IMR-90 (cell line): ENCODE data around the gene PLEKHB2. TPM values are rescaled to one million over a fixed set of nuclear protein-coding genes. Genes with fewer than 3 reads are reported as not detected.
"Not testable (repeated sequence)": the region's sequence is repeated elsewhere in the genome, so short reads cannot be mapped to it uniquely, and the experiment has no call there.

ENCODE experiments used
- ATAC-seq: fragments of 200-7000 bp; cut with Tn5 transposase; 2 replicates; pipeline ENCODE4 v1.9.1; 2020; ENCODE audit warnings: low read depth, mild to moderate bottlenecking, moderate library complexity
- BruUV-seq: library from RNA; stranded (reverse); fragments of 400-500 nt; replicated peaks from 2 replicates; lab custom pipeline; 2021; lab: Mats Ljungman, UMichigan
- CTCF ChIA-PET: fragments of 300-600 bp; formaldehyde crosslinking; extraction: SDS; loops from one replicate; lab custom pipeline; 2021; ENCODE audit warnings: antibody characterized with exemption; lab: Yijun Ruan, JAX
- POLR2A ChIA-PET: fragments of 300-600 bp; sonication (Branson Sonifier 250); formaldehyde crosslinking; loops from one replicate; lab custom pipeline; 2022; ENCODE audit warnings: antibody characterized with exemption; ENCODE audit not compliant: unreplicated experiment; lab: Charles Lee
- DNase-seq: peaks from one replicate; pipeline ENCODE4 v3.0.0; 2013
- H2AFZ ChIP-seq: replicated peaks from 2 replicates; pipeline ENCODE3; 2013; ENCODE audit warnings: low read length, mild to moderate bottlenecking; ENCODE audit not compliant: poor library complexity
- H2AK5ac ChIP-seq: 2 replicates; pipeline ENCODE4 v1.6.1; 2013; ENCODE audit warnings: low read depth, low read length, inconsistent platforms
- H2AK9ac ChIP-seq: replicated peaks from 2 replicates; pipeline ENCODE3; 2013; ENCODE audit warnings: mild to moderate bottlenecking, low read depth, low read length, moderate library complexity; ENCODE audit not compliant: poor library complexity
- H2BK120ac ChIP-seq: 2 replicates; pipeline ENCODE4 v1.6.1; 2013; ENCODE audit warnings: low read depth, low read length, inconsistent platforms
- H2BK15ac ChIP-seq: 3 replicates; pipeline ENCODE4 v1.6.1; 2013; ENCODE audit warnings: low read depth, low read length, inconsistent platforms
- H2BK20ac ChIP-seq: 2 replicates; pipeline ENCODE4 v1.6.1; 2013; ENCODE audit warnings: low read depth, mild to moderate bottlenecking, inconsistent platforms, low read length, moderate library complexity
- H2BK5ac ChIP-seq: 2 replicates; pipeline ENCODE4 v1.6.1; 2013; ENCODE audit warnings: mild to moderate bottlenecking, low read depth, low read length, inconsistent platforms; ENCODE audit not compliant: poor library complexity, severe bottlenecking
- H3K14ac ChIP-seq: replicated peaks from 2 replicates; pipeline ENCODE4 v1.6.1; 2013; ENCODE audit warnings: low read depth, low read length, inconsistent platforms
- H3K18ac ChIP-seq: 2 replicates; pipeline ENCODE4 v1.6.1; 2013; ENCODE audit warnings: low read depth, low read length, control low read depth
- H3K23ac ChIP-seq: 2 replicates; pipeline ENCODE4 v1.6.1; 2013; ENCODE audit warnings: low read depth, low read length, inconsistent platforms
- H3K27ac ChIP-seq: 2 replicates; pipeline ENCODE4 v1.5.1; 2013; ENCODE audit warnings: mild to moderate bottlenecking, control low read depth, low read length; ENCODE audit not compliant: insufficient read depth
- H3K27me3 ChIP-seq: 2 replicates; pipeline ENCODE4 v1.6.1; 2013; ENCODE audit warnings: low read length; ENCODE audit not compliant: control insufficient read depth, insufficient read depth
- H3K36me3 ChIP-seq: 2 replicates; pipeline ENCODE4 v1.6.1; 2013; ENCODE audit warnings: low read length, mixed read lengths; ENCODE audit not compliant: control insufficient read depth, insufficient read depth
- H3K4ac ChIP-seq: 2 replicates; pipeline ENCODE4 v1.6.1; 2013; ENCODE audit warnings: low read depth, low read length, inconsistent platforms
- H3K4me1 ChIP-seq: 2 replicates; pipeline ENCODE4 v1.6.1; 2013; ENCODE audit warnings: low read length, mixed read lengths; ENCODE audit not compliant: control insufficient read depth, insufficient read depth
- H3K4me2 ChIP-seq: 2 replicates; pipeline ENCODE4 v1.6.1; 2013; ENCODE audit warnings: low read depth, mild to moderate bottlenecking, control low read depth, low read length, moderate library complexity
- H3K4me3 ChIP-seq: 2 replicates; pipeline ENCODE4 v1.5.1; 2013; ENCODE audit warnings: low read depth, mild to moderate bottlenecking, control low read depth, low read length, moderate library complexity; ENCODE audit not compliant: insufficient read depth
- H3K56ac ChIP-seq: 2 replicates; pipeline ENCODE4 v1.6.1; 2013; ENCODE audit warnings: low read length, inconsistent platforms; ENCODE audit not compliant: insufficient read depth; ENCODE audit errors: extremely low read depth
- H3K79me1 ChIP-seq, 2 experiments: 2 replicates each; pipeline ENCODE4 v1.6.1; 2013; ENCODE audit warnings: low read length in 2 of 2, inconsistent platforms in 1 of 2, low read depth in 1 of 2
- H3K9ac ChIP-seq: 2 replicates; pipeline ENCODE4 v1.6.1; 2013; ENCODE audit warnings: low read depth, low read length, control low read depth
- H3K9me1 ChIP-seq: 2 replicates; pipeline ENCODE4 v1.6.1; 2013; ENCODE audit warnings: low read length, inconsistent platforms; ENCODE audit not compliant: insufficient read depth
- H3K9me3 ChIP-seq: 2 replicates; pipeline ENCODE4 v1.6.1; 2013; ENCODE audit warnings: low read length; ENCODE audit not compliant: control insufficient read depth, insufficient read depth
- H4K20me1 ChIP-seq: 2 replicates; pipeline ENCODE4 v1.6.1; 2013; ENCODE audit warnings: low read length, inconsistent platforms; ENCODE audit not compliant: insufficient read depth
- H4K5ac ChIP-seq: 2 replicates; pipeline ENCODE4 v1.6.1; 2013; ENCODE audit warnings: mild to moderate bottlenecking, low read depth, low read length, control low read depth
- H4K8ac ChIP-seq, 2 experiments: 2 replicates each; pipeline ENCODE4 v1.6.1; 2013; ENCODE audit warnings: low read depth in 2 of 2, low read length in 2 of 2, control low read depth in 1 of 2, inconsistent platforms in 1 of 2
- H4K91ac ChIP-seq: 2 replicates; pipeline ENCODE4 v1.6.1; 2013; ENCODE audit warnings: low read depth, low read length, inconsistent platforms; ENCODE audit not compliant: insufficient read depth
- WGBS, 2 experiments: methylation state at CpG; one replicate each; pipeline versions ENCODE4 v1.1.5 to v1.1.7; 2013; ENCODE audit warnings: missing lambda C conversion rate in 2 of 2; ENCODE audit not compliant: insufficient read length in 1 of 2; ENCODE audit errors: extremely low coverage in 2 of 2; 5-methylcytosine and 5-hydroxymethylcytosine counted together
- dilution Hi-C: fragments of 300-500 bp; cut with HindIII; formaldehyde crosslinking; loops from one replicate; pipeline ENCODE4 v1.14.3; 2018; ENCODE audit warnings: low sequenced_read_pairs; ENCODE audit not compliant: unreplicated experiment
- in situ Hi-C: fragments of 300-500 bp; cut with MboI; formaldehyde crosslinking; loops from 3 replicates; pipeline ENCODE4 v1.14.3; 2019; ENCODE audit warnings: low sequenced_read_pairs, inconsistent platforms, mixed read lengths
- intact Hi-C: fragments of 100-400 bp; cut with micrococcal nuclease; formaldehyde crosslinking; loops from 2 replicates; pipeline ENCODE4 v1.10.0; 2022
- polyA plus RNA-seq, 3 experiments: library from polyadenylated mRNA; depleted of rRNA; stranded (reverse); fragments of >200 nt; gene quantifications; 2 replicates each; pipeline ENCODE4 v1.2.3, GENCODE V29; 2012; ENCODE audit warnings: low replicate concordance in 1 of 3
- total RNA-seq: library from RNA; depleted of rRNA; stranded (reverse); fragments of >200 nt; gene quantifications from 2 replicates; pipeline ENCODE4 v1.2.3, GENCODE V29; 2012

The PLEKHB2 gene
- total and polyA plus RNA-seq, 2 of the 4 experiments (the other 2 are of a cell fraction), result 62.9 to 82.1 TPM

GRCh38 chr2:131114950-131115349 is 9.8 kb downstream of the PLEKHB2 start:
- H3K9me1 ChIP-seq, result peaks cover 13% of the 10 kb centered on the region; the same call in 1 of the 2 replicates
- H3K23ac ChIP-seq, H2BK20ac ChIP-seq, H3K4me1 ChIP-seq, BruUV-seq, H2AK5ac ChIP-seq, H3K56ac ChIP-seq, H2BK5ac ChIP-seq, intact Hi-C loops, H3K4ac ChIP-seq, H3K9ac ChIP-seq, H3K18ac ChIP-seq, H2BK120ac ChIP-seq, H4K5ac ChIP-seq, H3K27ac ChIP-seq, DNase-seq, POLR2A ChIA-PET, H3K4me3 ChIP-seq, H2BK15ac ChIP-seq, H4K91ac ChIP-seq, H2AK9ac ChIP-seq, H3K14ac ChIP-seq, H2AFZ ChIP-seq, H3K9me3 ChIP-seq, ATAC-seq, H3K27me3 ChIP-seq, H3K36me3 ChIP-seq, dilution Hi-C loops, H3K4me2 ChIP-seq, H4K8ac ChIP-seq: not testable (repeated sequence)
- H4K20me1 ChIP-seq, result peaks cover 49% of the 10 kb centered on the region
- CTCF ChIA-PET, result interaction anchor here (1.1 kb wide), 1 partner anchor 13 kb away, joined by 3 read pairs; no protein-coding TSS in a partner anchor
- no CpG with 5 or more reads among the region's 3 CpGs for WGBS, 2 experiments
- in situ Hi-C loops, result loop anchor here (25.0 kb wide), 2 partner anchors 397 to 753 kb away; partner anchors contain the start of gene PTPN18
- H3K79me1 ChIP-seq, result peaks cover 33 to 60% of the 10 kb centered on the region in 2 experiments
